Activated naive CD8-positive, alpha-beta T cell treated with anti-CD3 and anti-CD28 coated beads for 36 hours (primary cell): ENCODE measurements around the gene MCHR1. TPM values are rescaled to one million over a fixed set of nuclear protein-coding genes. Genes with fewer than 3 reads are reported as not detected.

Experiments used
- DNase-seq: peaks from one replicate; pipeline ENCODE4 v3.0.0; 2021
- H3K27ac Mint-ChIP-seq: one replicate; pipeline ENCODE4 v1.8.0; 2022; ENCODE audit warnings: mild to moderate bottlenecking, moderate library complexity, mixed read lengths
- H3K27me3 Mint-ChIP-seq: one replicate; pipeline ENCODE4 v1.8.0; 2022; ENCODE audit warnings: mild to moderate bottlenecking, mixed read lengths
- H3K36me3 Mint-ChIP-seq: one replicate; pipeline ENCODE4 v1.8.0; 2021; ENCODE audit warnings: mild to moderate bottlenecking, mixed read lengths
- H3K4me1 Mint-ChIP-seq: one replicate; pipeline ENCODE4 v1.8.0; 2021; ENCODE audit warnings: mixed read lengths
- H3K4me3 Mint-ChIP-seq: one replicate; pipeline ENCODE4 v1.8.0; 2022; ENCODE audit warnings: mild to moderate bottlenecking, moderate library complexity, mixed read lengths
- H3K9me3 Mint-ChIP-seq: one replicate; pipeline ENCODE4 v1.8.0; 2022; ENCODE audit warnings: mixed read lengths
- total RNA-seq, 2 experiments: library from RNA; stranded (reverse); gene quantifications; one replicate each; pipeline ENCODE4 v1.2.3, GENCODE V29; 2021

The MCHR1 gene
- total RNA-seq, 2 experiments from 2014 or later, result not detected

DNA sequence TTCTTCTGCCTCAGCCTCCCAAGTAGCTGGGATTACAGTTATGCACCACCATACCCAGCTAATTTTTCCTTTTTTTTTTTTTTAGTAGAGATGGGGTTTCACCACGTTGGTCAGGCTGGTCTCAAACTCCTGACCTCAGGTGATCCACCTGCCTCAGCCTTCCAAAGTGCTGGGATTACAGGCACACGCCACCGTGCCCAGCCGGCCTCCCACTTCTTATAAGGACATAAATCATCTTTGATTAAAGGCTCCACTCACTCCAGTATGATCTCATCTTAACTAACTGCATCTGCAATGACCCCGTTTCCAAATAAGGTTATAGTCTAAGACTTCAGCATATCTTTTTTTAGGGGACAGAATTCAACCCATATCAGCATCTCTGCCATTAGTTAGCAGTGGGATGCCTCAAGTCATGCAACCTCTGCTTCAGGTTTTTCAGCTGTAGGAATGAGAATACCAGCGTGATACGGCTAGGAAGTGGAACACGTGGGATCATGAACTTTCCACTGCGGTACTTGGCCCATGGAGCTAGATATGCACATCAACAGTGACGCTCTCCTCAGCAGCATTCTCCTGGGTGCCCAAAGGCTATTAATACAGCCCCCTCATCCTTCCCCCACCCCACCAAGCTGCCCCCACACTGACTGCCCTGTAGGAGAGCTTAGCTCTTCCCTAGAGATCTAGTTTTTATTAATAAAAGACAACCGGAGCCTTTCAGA is 41.4 kb downstream of the MCHR1 start:
- no peaks in the 10 kb centered on the region for H3K27me3 Mint-ChIP-seq
- H3K9me3 Mint-ChIP-seq, result no peaks in the 10 kb centered on the region
- no peaks in the 10 kb centered on the region for H3K36me3 Mint-ChIP-seq
- H3K4me3 Mint-ChIP-seq, result no peak overlapping the region
- peaks cover 9% of the 10 kb centered on the region for H3K4me1 Mint-ChIP-seq
- DNase-seq, result no peak
- H3K27ac Mint-ChIP-seq, result no peak overlapping the region

GRCh38 chr22:40721266-40721665 is 42.0 kb downstream of the MCHR1 start:
- H3K27ac Mint-ChIP-seq, result no peak overlapping the region
- no peaks in the 10 kb centered on the region for H3K27me3 Mint-ChIP-seq
- no peaks in the 10 kb centered on the region for H3K36me3 Mint-ChIP-seq
- no peaks in the 10 kb centered on the region for H3K9me3 Mint-ChIP-seq
- DNase-seq, result no peak
- peaks cover 10% of the 10 kb centered on the region for H3K4me1 Mint-ChIP-seq
- H3K4me3 Mint-ChIP-seq, result no peak overlapping the region

DNA sequence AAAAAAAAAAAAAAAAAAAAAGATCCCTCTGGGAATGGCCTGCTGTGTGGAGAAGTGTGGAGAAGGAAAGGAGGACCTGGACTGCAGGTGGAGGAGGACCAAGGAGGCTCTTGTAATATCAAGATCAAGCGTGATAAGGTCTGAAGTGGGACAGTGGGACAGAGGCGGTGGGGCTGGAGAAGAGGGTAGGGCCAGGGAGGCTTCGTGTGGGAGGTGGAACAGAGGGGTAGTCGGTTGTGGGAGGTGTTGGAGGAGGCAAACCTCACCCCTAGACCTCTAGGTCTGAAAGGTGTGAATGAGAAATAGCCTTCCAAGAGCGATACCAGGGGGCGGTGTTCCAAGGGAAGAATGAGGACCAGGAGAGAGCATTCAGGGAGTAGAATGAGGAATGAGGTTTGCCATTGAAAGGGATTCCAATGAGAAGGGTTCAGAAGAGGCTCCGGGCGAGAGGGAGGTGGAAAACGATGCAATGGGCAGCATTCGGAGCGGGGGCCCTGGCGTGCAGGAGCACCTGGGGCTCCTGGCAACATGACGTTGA is 44.2 kb downstream of the MCHR1 start:
- no peak overlapping the region for H3K4me3 Mint-ChIP-seq
- H3K4me1 Mint-ChIP-seq, result peaks cover 29% of the 10 kb centered on the region
- H3K36me3 Mint-ChIP-seq, result peaks cover 3% of the 10 kb centered on the region
- no peak for DNase-seq
- H3K9me3 Mint-ChIP-seq, result no peaks in the 10 kb centered on the region
- H3K27ac Mint-ChIP-seq, result no peak overlapping the region
- H3K27me3 Mint-ChIP-seq, result no peaks in the 10 kb centered on the region

DNA sequence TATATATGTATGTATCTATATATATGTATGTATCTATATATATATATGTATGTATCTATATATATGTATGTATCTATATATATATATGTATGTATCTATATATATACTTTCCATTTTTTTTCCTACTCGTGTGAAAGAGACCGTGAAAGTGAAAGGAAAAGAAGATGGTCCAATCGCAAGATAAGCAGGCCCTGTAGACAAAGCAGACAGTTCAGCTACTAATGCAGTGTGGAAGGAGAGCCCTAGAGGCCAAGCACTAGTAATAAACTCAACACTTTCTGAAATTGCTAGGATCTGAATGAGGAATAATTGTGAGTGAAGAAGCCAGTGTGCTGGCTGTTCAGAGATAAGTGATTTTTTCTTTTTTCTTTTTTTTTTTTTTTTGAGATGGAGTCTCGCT is 47.2 kb downstream of the MCHR1 start:
- H3K9me3 Mint-ChIP-seq, result no peaks in the 10 kb centered on the region
- H3K4me1 Mint-ChIP-seq, result peaks cover 34% of the 10 kb centered on the region
- H3K27me3 Mint-ChIP-seq, result no peaks in the 10 kb centered on the region
- H3K36me3 Mint-ChIP-seq, result peaks cover 6% of the 10 kb centered on the region
- H3K4me3 Mint-ChIP-seq, result peak overlapping the region; percentile 69
- DNase-seq, result no peak
- H3K27ac Mint-ChIP-seq, result peak overlapping the region; percentile 89

- Mint-ChIP-seq H3K4me1 (peaks cover 38% of the 10 kb centered on the region), H3K9me3 (no peaks in the 10 kb centered on the region), H3K27me3 (no peaks in the 10 kb centered on the region), H3K4me3 (peak overlapping the region; percentile 69), H3K27ac (peak overlapping the region; percentile 89), H3K36me3 (peaks cover 6% of the 10 kb centered on the region)
- no peak for DNase-seq
These were observed 48.0 kb downstream of the MCHR1 start for GRCh38 chr22:40727070-40727963.

DNA sequence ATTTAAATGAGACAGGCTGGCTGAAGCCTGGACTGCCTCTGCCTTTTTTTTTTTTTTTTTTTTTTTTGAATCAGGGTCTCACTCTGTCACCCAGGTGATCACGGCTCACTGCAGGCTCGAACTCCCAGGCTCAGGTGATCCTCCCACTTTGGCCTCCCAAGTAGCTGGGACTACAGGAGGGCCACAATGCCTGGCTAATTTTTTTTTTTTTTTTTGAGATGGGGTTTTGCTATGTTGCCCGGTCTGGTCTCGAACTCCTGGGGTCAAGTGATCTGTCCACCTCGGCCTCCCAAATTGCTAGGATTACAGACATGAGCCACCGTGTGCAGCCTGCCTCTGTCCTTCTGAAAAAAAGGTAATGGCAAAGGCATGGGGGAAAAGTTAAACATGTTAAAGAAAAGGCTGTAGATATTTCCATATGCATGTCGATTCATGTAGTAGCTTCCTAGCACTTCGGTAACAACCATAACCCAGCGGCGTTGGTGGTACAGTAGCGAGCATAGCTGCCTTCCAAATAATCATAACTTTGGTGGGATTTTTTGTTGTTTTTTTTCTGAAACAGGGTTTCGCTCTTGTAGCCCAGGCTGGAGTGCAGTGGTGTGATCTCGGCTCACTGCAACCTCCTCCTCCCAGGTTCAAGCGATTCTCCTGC is 48.8 kb downstream of the MCHR1 start:
- Mint-ChIP-seq H3K4me1 (peaks cover 44% of the 10 kb centered on the region), H3K36me3 (peaks cover 6% of the 10 kb centered on the region), H3K4me3 (peak overlapping the region; percentile 50), H3K27me3 (no peaks in the 10 kb centered on the region), H3K27ac (peak overlapping the region; percentile 89), H3K9me3 (no peaks in the 10 kb centered on the region)
- no peak for DNase-seq

GRCh38 chr22:40728731-40729189 is 49.5 kb downstream of the MCHR1 start:
- peak; percentile 61 for DNase-seq
- H3K4me1 Mint-ChIP-seq, result peaks cover 44% of the 10 kb centered on the region
- peaks cover 6% of the 10 kb centered on the region for H3K36me3 Mint-ChIP-seq

DNA sequence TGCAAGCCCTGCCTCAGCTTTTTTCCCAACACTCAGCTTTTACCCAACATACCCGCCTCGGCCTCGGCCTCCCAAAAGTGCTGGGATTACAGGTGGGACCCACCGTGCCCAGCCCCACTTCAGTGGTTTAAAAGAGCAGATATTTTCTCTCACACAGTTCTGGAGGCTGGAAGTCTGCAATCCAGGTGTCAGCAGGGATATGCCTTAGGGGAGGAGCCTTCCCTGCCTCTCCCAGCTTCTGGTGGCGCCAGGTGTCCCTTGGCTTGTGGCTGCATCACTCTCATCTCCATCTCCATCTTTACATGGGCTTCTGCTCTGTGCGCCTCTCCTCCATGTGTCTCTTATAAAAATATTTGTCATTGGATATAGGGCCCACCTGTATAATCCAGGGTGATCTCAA is 50.0 kb downstream of the MCHR1 start:
- Mint-ChIP-seq H3K9me3 (no peaks in the 10 kb centered on the region), H3K4me1 (peaks cover 44% of the 10 kb centered on the region), H3K4me3 (no peak overlapping the region), H3K27me3 (no peaks in the 10 kb centered on the region), H3K27ac (peak overlapping the region; percentile 89), H3K36me3 (peaks cover 6% of the 10 kb centered on the region)
- DNase-seq, result no peak

More at GRCh38 chr22:40728731-40729189, 49.5 kb downstream of the MCHR1 start:
- Mint-ChIP-seq H3K27me3 (no peaks in the 10 kb centered on the region), H3K4me3 (peak overlapping the region; percentile 50), H3K27ac (peak overlapping the region; percentile 89), H3K9me3 (no peaks in the 10 kb centered on the region)

Other genes with a start within 250 kb of the MCHR1 start
- gene MRTFA, start 42.8 kb upstream of the MCHR1 start, total RNA-seq, result 10 to 100 TPM; 35.3 to 37.6 TPM
- 10 to 100 TPM; 39.0 to 40.6 TPM for gene SLC25A17, start 139.9 kb downstream of the MCHR1 start, total RNA-seq
- 100 to 1,000 TPM; 231 to 250 TPM for gene ST13, start 177.2 kb downstream of the MCHR1 start, total RNA-seq
- 10 to 100 TPM; 19.3 to 22.3 TPM for gene XPNPEP3, start 177.7 kb downstream of the MCHR1 start, total RNA-seq
- gene DNAJB7, start 182.6 kb downstream of the MCHR1 start, total RNA-seq, result not detected